ENCODE data around the gene STK32C. TPM values are rescaled to one million over a fixed set of nuclear protein-coding genes. Genes with fewer than 3 reads are reported as not detected.

The STK32C gene
- polyA plus RNA-seq, 1 donor from 2014 or later, result 23.2 TPM

DNA sequence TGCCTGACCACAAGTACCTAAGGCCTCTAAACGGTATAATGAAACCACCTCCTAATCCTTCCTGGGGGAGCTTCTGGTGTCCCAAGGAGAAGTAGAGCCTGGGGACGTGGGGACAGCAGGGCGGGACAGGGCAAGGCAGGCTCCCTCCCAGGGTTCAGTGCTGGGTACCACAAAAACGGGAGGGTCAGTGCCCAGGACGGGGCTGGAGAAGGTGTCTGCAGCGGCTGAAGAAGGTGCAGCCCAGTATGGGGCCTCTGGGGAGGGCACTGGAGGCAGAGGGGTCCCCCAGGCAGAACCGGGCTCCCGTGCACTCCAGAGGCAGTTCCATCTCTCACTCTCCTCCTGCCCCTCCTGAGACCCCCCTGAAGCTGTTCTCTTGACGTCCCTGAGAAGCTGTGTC is 74.8 kb downstream of the STK32C start:
- H3F3A ChIP-seq (ENCODE audit: insufficient read depth, low read length, poor library complexity, severe bottlenecking), result no peaks in the 10 kb centered on the region
- H3K27me3 ChIP-seq (ENCODE audit: insufficient read depth, low read depth, low read length), result no peaks in the 10 kb centered on the region
- H3K9ac ChIP-seq (ENCODE audit: low read length), result no peak overlapping the region
- H3K36me3 ChIP-seq (ENCODE audit: insufficient read depth, low read length), result no peaks in the 10 kb centered on the region
- no peaks in the 10 kb centered on the region for H4K20me1 ChIP-seq (ENCODE audit: insufficient read depth)
- no peak overlapping the region for H3K4me2 ChIP-seq (ENCODE audit: low read length)
- TF ChIP-seq EP300 (conservative IDR thresholded peaks at IDR 0.05; ENCODE audit: poor library complexity, severe bottlenecking) (no peak), CTCF (IDR thresholded peaks at IDR 0.05; ENCODE audit: poor library complexity, severe bottlenecking) (no peak), POLR2AphosphoS5 (IDR thresholded peaks at IDR 0.05) (no peak), RAD21 (conservative IDR thresholded peaks at IDR 0.05) (no peak), SMC3 (conservative IDR thresholded peaks at IDR 0.05; ENCODE audit: poor library complexity) (no peak), TAF1 (IDR thresholded peaks at IDR 0.05; ENCODE audit: low read depth) (no peak), MXI1 (conservative IDR thresholded peaks at IDR 0.05; ENCODE audit: poor library complexity, severe bottlenecking) (no peak), EZH2 (IDR thresholded peaks at IDR 0.05; ENCODE audit: borderline replicate concordance, insufficient read depth, low read length, poor library complexity, severe bottlenecking) (no peak)
- TF ChIP-seq, protein P1, sequence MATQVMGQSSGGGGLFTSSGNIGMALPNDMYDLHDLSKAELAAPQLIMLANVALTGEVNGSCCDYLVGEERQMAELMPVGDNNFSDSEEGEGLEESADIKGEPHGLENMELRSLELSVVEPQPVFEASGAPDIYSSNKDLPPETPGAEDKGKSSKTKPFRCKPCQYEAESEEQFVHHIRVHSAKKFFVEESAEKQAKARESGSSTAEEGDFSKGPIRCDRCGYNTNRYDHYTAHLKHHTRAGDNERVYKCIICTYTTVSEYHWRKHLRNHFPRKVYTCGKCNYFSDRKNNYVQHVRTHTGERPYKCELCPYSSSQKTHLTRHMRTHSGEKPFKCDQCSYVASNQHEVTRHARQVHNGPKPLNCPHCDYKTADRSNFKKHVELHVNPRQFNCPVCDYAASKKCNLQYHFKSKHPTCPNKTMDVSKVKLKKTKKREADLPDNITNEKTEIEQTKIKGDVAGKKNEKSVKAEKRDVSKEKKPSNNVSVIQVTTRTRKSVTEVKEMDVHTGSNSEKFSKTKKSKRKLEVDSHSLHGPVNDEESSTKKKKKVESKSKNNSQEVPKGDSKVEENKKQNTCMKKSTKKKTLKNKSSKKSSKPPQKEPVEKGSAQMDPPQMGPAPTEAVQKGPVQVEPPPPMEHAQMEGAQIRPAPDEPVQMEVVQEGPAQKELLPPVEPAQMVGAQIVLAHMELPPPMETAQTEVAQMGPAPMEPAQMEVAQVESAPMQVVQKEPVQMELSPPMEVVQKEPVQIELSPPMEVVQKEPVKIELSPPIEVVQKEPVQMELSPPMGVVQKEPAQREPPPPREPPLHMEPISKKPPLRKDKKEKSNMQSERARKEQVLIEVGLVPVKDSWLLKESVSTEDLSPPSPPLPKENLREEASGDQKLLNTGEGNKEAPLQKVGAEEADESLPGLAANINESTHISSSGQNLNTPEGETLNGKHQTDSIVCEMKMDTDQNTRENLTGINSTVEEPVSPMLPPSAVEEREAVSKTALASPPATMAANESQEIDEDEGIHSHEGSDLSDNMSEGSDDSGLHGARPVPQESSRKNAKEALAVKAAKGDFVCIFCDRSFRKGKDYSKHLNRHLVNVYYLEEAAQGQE (IDR thresholded peaks at IDR 0.05; ENCODE audit: borderline replicate concordance), result no peak
- no peak overlapping the region for H2AFZ ChIP-seq (ENCODE audit: low read depth, low read length)
- H3K9me2 ChIP-seq (ENCODE audit: insufficient read depth, low read length), result no peaks in the 10 kb centered on the region
- H3K27ac ChIP-seq (ENCODE audit: low read length), result no peak overlapping the region
- H3K79me2 ChIP-seq (replicated peaks; ENCODE audit: insufficient read depth, low read length), result no peaks in the 10 kb centered on the region
- H3K9me3 ChIP-seq (ENCODE audit: low read length), result no peaks in the 10 kb centered on the region
- no peak overlapping the region for H3K4me3 ChIP-seq (ENCODE audit: low read length)

GRCh38 chr10:132232023-132232951 is 75.5 kb downstream of the STK32C start:
- no peak overlapping the region for H3K27ac ChIP-seq (ENCODE audit: low read length)

More at GRCh38 chr10:132232023-132232951, 75.5 kb downstream of the STK32C start:
- Histone ChIP-seq H3K27me3 (ENCODE audit: insufficient read depth, low read depth, low read length) (no peaks in the 10 kb centered on the region), H3K9me3 (ENCODE audit: low read length) (no peaks in the 10 kb centered on the region), H3K36me3 (ENCODE audit: insufficient read depth, low read length) (no peaks in the 10 kb centered on the region), H3K4me3 (ENCODE audit: low read length) (no peak overlapping the region), H3K9ac (ENCODE audit: low read length) (no peak overlapping the region), H2AFZ (ENCODE audit: low read depth, low read length) (no peak overlapping the region), H3K79me2 (replicated peaks; ENCODE audit: insufficient read depth, low read length) (no peaks in the 10 kb centered on the region), H3F3A (ENCODE audit: insufficient read depth, low read length, poor library complexity, severe bottlenecking) (no peaks in the 10 kb centered on the region), H3K4me2 (ENCODE audit: low read length) (no peak overlapping the region), H3K9me2 (ENCODE audit: insufficient read depth, low read length) (no peaks in the 10 kb centered on the region), H4K20me1 (ENCODE audit: insufficient read depth) (no peaks in the 10 kb centered on the region)
- TF ChIP-seq RAD21 (conservative IDR thresholded peaks at IDR 0.05) (no peak), TAF1 (IDR thresholded peaks at IDR 0.05; ENCODE audit: low read depth) (no peak), EZH2 (IDR thresholded peaks at IDR 0.05; ENCODE audit: borderline replicate concordance, insufficient read depth, low read length, poor library complexity, severe bottlenecking) (no peak), MXI1 (conservative IDR thresholded peaks at IDR 0.05; ENCODE audit: poor library complexity, severe bottlenecking) (no peak), SMC3 (conservative IDR thresholded peaks at IDR 0.05; ENCODE audit: poor library complexity) (no peak)
- TF ChIP-seq, protein P1 (IDR thresholded peaks at IDR 0.05; ENCODE audit: borderline replicate concordance), result no peak

All from neural cell (in vitro differentiated cells).